Keratinocyte (primary cell): ENCODE results near the gene CCDC148. TPM values are rescaled to one million over a fixed set of nuclear protein-coding genes. Genes with fewer than 3 reads are reported as not detected.

ENCODE experiments used
- DNase-seq: peaks from one replicate; pipeline ENCODE4 v3.0.0-alpha.2; 2011; ENCODE audit warnings: low read depth, missing footprints, low spot score
- FAIRE-seq: peaks from 2 replicates; lab custom pipeline; 2011; peaks lifted over from hg19 to GRCh38; lab: Jason Lieb, UNC
- H2AFZ ChIP-seq: 2 replicates; pipeline ENCODE4 v1.6.0; 2012; ENCODE audit warnings: low read length, control low read depth, inconsistent platforms; ENCODE audit not compliant: control insufficient read depth
- H3K27ac ChIP-seq: 2 replicates; pipeline ENCODE4 v1.5.1; 2011; ENCODE audit warnings: low read length; ENCODE audit not compliant: control insufficient read depth, insufficient read depth
- H3K27me3 ChIP-seq: 3 replicates; pipeline ENCODE4 v1.6.0; 2011; ENCODE audit warnings: low read length; ENCODE audit not compliant: control insufficient read depth, insufficient read depth; ENCODE audit errors: extremely low read depth
- H3K36me3 ChIP-seq, 2 experiments: 2 replicates in 1 of 2; 3 replicates in 1 of 2; pipeline ENCODE4 v1.5.1; 2011; ENCODE audit warnings: low read length in 2 of 2, mild to moderate bottlenecking in 1 of 2; ENCODE audit not compliant: control insufficient read depth in 2 of 2, insufficient read depth in 2 of 2; ENCODE audit errors: extremely low read depth in 1 of 2
- H3K4me1 ChIP-seq: 3 replicates; pipeline ENCODE4 v1.5.1; 2011; ENCODE audit warnings: low read length; ENCODE audit not compliant: control insufficient read depth, insufficient read depth; ENCODE audit errors: extremely low read depth
- H3K4me2 ChIP-seq: 3 replicates; pipeline ENCODE4 v1.6.0; 2011; ENCODE audit warnings: low read depth, low read length; ENCODE audit not compliant: control insufficient read depth, insufficient read depth; ENCODE audit errors: extremely low read depth
- H3K4me3 ChIP-seq, 3 experiments: fragments of 200-600 bp in 1 of 3; sonication (generic) in 1 of 3; 2 replicates in 2 of 3; 3 replicates in 1 of 3; pipeline ENCODE4 v1.5.1; 2011 to 2016; ENCODE audit warnings: low read length in 3 of 3, mild to moderate bottlenecking in 3 of 3, control low read depth in 2 of 3, inconsistent platforms in 1 of 3, low read depth in 1 of 3, mixed read lengths in 1 of 3, mixed run types in 1 of 3, moderate library complexity in 1 of 3; ENCODE audit not compliant: control insufficient read depth in 2 of 3, insufficient read depth in 2 of 3; ENCODE audit errors: extremely low read depth in 1 of 3
- H3K79me2 ChIP-seq: 2 replicates; pipeline ENCODE4 v1.6.0; 2012; ENCODE audit warnings: low read length; ENCODE audit not compliant: control insufficient read depth, insufficient read depth
- H3K9ac ChIP-seq: 3 replicates; pipeline ENCODE4 v1.6.0; 2011; ENCODE audit warnings: low read length; ENCODE audit not compliant: control insufficient read depth, insufficient read depth; ENCODE audit errors: extremely low read depth
- H3K9me1 ChIP-seq: 3 replicates; pipeline ENCODE4 v1.6.0; 2011; ENCODE audit warnings: low read length; ENCODE audit not compliant: control insufficient read depth, insufficient read depth; ENCODE audit errors: extremely low read depth
- H3K9me3 ChIP-seq: 2 replicates; pipeline ENCODE4 v1.5.1; 2012; ENCODE audit warnings: low read depth, low read length; ENCODE audit not compliant: control insufficient read depth
- H4K20me1 ChIP-seq: 3 replicates; pipeline ENCODE4 v1.6.0; 2011; ENCODE audit warnings: low read length; ENCODE audit not compliant: control insufficient read depth, insufficient read depth; ENCODE audit errors: extremely low read depth
- EZH2 ChIP-seq: IDR thresholded peaks from one replicate; pipeline ENCODE4 v1.6.1; 2012; ENCODE audit warnings: inconsistent platforms, mild to moderate bottlenecking, low read length, moderate library complexity
- dilution Hi-C: fragments of 300-500 bp; cut with MboI; formaldehyde crosslinking; loops from one replicate; pipeline ENCODE4 v1.7.0; 2020; ENCODE audit warnings: low sequenced_read_pairs; ENCODE audit not compliant: extremely low pct_ligation_motif_present
- polyA plus RNA-seq, 5 experiments: library from polyadenylated mRNA; depleted of rRNA in 3 of 5; stranded (reverse) in 3 of 5; stranded (forward) in 1 of 5; unstranded in 1 of 5; fragments of >200 nt; gene quantifications; 1 replicate in 1 of 5; 2 replicates in 3 of 5; 3 replicates in 1 of 5; pipeline versions ENCODE4 v1.2.1 to v1.2.3, GENCODE V29; 2011 to 2012; ENCODE audit warnings: missing spikeins in 2 of 5, low read depth in 1 of 5, low replicate concordance in 1 of 5
- TF ChIP-seq, protein P1 (sequence below), 3 experiments: IDR thresholded peaks in 1 of 3; conservative IDR thresholded peaks in 1 of 3; optimal IDR thresholded peaks in 1 of 3; 2 replicates in 2 of 3; 3 replicates in 1 of 3; pipeline versions ENCODE3 to v1.5.1; 2011; ENCODE audit warnings: low read length in 3 of 3, mild to moderate bottlenecking in 3 of 3, moderate library complexity in 2 of 3, control low read depth in 1 of 3, inconsistent platforms in 1 of 3; ENCODE audit not compliant: insufficient read depth in 2 of 3; ENCODE audit errors: extremely low read depth in 1 of 3

The CCDC148 gene
- polyA plus RNA-seq, 1 donor (not counting 4 experiments of a cell fraction or from before 2014, with no cell fraction given), result 0.39 TPM

GRCh38 chr2:158142568-158143332 is 313.8 kb downstream of the CCDC148 start:
- no peaks in the 10 kb centered on the region for H3K79me2 ChIP-seq
- no peaks in the 10 kb centered on the region for H4K20me1 ChIP-seq
- FAIRE-seq (no peak), DNase-seq (no peak)
- H3K27ac ChIP-seq, result no peak overlapping the region
- H3K9me1 ChIP-seq, result no peaks in the 10 kb centered on the region
- H3K4me1 ChIP-seq, result no peaks in the 10 kb centered on the region
- no peak overlapping the region for H3K4me2 ChIP-seq
- H3K27me3 ChIP-seq, result no peaks in the 10 kb centered on the region
- no peak overlapping the region for H3K9ac ChIP-seq
- no peaks in the 10 kb centered on the region for H3K36me3 ChIP-seq
- no peaks in the 10 kb centered on the region for H3K9me3 ChIP-seq
- dilution Hi-C loops, result no loop called here
- no peak overlapping the region for H3K4me3 ChIP-seq
- no peak for TF ChIP-seq EZH2
- TF ChIP-seq, protein P1, sequence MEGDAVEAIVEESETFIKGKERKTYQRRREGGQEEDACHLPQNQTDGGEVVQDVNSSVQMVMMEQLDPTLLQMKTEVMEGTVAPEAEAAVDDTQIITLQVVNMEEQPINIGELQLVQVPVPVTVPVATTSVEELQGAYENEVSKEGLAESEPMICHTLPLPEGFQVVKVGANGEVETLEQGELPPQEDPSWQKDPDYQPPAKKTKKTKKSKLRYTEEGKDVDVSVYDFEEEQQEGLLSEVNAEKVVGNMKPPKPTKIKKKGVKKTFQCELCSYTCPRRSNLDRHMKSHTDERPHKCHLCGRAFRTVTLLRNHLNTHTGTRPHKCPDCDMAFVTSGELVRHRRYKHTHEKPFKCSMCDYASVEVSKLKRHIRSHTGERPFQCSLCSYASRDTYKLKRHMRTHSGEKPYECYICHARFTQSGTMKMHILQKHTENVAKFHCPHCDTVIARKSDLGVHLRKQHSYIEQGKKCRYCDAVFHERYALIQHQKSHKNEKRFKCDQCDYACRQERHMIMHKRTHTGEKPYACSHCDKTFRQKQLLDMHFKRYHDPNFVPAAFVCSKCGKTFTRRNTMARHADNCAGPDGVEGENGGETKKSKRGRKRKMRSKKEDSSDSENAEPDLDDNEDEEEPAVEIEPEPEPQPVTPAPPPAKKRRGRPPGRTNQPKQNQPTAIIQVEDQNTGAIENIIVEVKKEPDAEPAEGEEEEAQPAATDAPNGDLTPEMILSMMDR (optimal IDR thresholded peaks at IDR 0.05 in 1 of 3, IDR thresholded peaks at IDR 0.05 in 1 of 3, conservative IDR thresholded peaks at IDR 0.05 in 1 of 3; ENCODE audit: extremely low read depth in 1 of 3, insufficient read depth in 2 of 3, low read length in 3 of 3), result no peak
- H2AFZ ChIP-seq, result no peak overlapping the region

GRCh38 chr2:158142165-158142564 is 314.4 kb downstream of the CCDC148 start:
- no peak overlapping the region for H3K27ac ChIP-seq
- no peak overlapping the region for H3K4me2 ChIP-seq
- H2AFZ ChIP-seq, result no peak overlapping the region
- H3K9ac ChIP-seq, result no peak overlapping the region
- no peaks in the 10 kb centered on the region for H3K79me2 ChIP-seq
- no peaks in the 10 kb centered on the region for H3K9me1 ChIP-seq
- no peaks in the 10 kb centered on the region for H4K20me1 ChIP-seq
- no peaks in the 10 kb centered on the region for H3K9me3 ChIP-seq
- no peaks in the 10 kb centered on the region for H3K27me3 ChIP-seq
- no peak for TF ChIP-seq EZH2
- TF ChIP-seq, protein P1 (optimal IDR thresholded peaks at IDR 0.05 in 1 of 3, IDR thresholded peaks at IDR 0.05 in 1 of 3, conservative IDR thresholded peaks at IDR 0.05 in 1 of 3; ENCODE audit: extremely low read depth in 1 of 3, insufficient read depth in 2 of 3, low read length in 3 of 3), result no peak
- H3K36me3 ChIP-seq, result no peaks in the 10 kb centered on the region
- dilution Hi-C loops, result no loop called here
- no peak overlapping the region for H3K4me3 ChIP-seq
- no peak for FAIRE-seq
- no peaks in the 10 kb centered on the region for H3K4me1 ChIP-seq
- no peak for DNase-seq
